ENCODE data around the gene NCOA7.

NCOA7 gene

GRCh38 chr6:125831659-125832058 is 40.9 kb downstream of the NCOA7 start:
- DNase-seq (ENCODE audit: insufficient read length, low spot score), result no peak
- no peak for FAIRE-seq
- TF ChIP-seq, protein P1, sequence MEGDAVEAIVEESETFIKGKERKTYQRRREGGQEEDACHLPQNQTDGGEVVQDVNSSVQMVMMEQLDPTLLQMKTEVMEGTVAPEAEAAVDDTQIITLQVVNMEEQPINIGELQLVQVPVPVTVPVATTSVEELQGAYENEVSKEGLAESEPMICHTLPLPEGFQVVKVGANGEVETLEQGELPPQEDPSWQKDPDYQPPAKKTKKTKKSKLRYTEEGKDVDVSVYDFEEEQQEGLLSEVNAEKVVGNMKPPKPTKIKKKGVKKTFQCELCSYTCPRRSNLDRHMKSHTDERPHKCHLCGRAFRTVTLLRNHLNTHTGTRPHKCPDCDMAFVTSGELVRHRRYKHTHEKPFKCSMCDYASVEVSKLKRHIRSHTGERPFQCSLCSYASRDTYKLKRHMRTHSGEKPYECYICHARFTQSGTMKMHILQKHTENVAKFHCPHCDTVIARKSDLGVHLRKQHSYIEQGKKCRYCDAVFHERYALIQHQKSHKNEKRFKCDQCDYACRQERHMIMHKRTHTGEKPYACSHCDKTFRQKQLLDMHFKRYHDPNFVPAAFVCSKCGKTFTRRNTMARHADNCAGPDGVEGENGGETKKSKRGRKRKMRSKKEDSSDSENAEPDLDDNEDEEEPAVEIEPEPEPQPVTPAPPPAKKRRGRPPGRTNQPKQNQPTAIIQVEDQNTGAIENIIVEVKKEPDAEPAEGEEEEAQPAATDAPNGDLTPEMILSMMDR (IDR thresholded peaks at IDR 0.05; ENCODE audit: insufficient read depth, missing control alignments), result no peak

GRCh38 chr6:125832391-125833117 is 41.8 kb downstream of the NCOA7 start:
- FAIRE-seq (no peak), DNase-seq (ENCODE audit: insufficient read length, low spot score) (no peak)
- TF ChIP-seq, protein P1 (IDR thresholded peaks at IDR 0.05; ENCODE audit: insufficient read depth, missing control alignments), result no peak

DNA sequence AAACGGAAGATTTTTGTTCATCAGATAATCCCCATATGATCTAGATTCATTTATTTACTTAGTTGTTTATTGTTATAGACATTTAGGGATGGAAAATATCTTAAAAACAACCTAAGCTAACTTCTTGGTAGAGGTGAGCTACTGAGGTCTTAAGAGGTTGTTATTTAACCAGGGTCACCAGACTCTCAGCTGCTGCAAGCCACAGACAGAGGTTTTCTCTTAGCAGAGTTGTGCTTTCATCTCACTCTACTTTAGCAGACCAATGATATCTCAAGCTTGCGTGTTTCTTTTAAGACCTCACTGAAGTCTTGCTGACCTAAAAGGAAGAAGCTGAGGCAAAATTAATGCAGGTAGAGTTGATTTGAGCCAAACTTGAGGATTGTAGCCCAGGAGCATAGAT is 43.6 kb downstream of the NCOA7 start:
- FAIRE-seq (no peak), DNase-seq (ENCODE audit: insufficient read length, low spot score) (no peak)
- TF ChIP-seq, protein P1 (IDR thresholded peaks at IDR 0.05; ENCODE audit: insufficient read depth, missing control alignments), result no peak

DNA sequence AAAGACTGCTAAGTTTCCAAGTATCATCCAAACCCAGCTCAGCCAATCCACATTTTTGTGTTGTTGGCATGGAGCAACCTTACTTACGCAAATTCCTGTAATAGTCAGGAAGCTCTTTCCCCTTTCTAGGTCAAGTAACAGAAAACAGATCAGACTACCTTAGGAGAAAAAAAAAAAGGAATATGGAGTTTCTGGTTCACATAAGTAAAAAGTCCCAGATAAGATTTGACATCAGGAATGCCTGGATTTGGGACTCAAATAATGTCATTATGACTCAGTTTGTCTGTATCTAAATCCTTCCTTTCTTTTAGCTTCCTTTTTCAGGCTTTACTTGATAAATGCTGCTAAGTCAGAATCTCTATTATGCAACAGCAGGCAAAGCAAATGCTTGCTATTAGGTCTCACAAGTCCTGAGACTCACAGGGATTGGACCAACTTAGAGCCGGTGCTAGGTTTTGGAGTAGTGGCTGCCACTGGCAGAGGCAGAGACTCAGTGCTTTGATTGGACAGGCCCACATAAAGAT is 44.5 kb downstream of the NCOA7 start:
- TF ChIP-seq, protein P1 (IDR thresholded peaks at IDR 0.05; ENCODE audit: insufficient read depth, missing control alignments), result no peak
- DNase-seq (ENCODE audit: insufficient read length, low spot score), result no peak
- no peak for FAIRE-seq

GRCh38 chr6:125836466-125836865 is 45.7 kb downstream of the NCOA7 start:
- DNase-seq (ENCODE audit: insufficient read length, low spot score) (no peak), FAIRE-seq (no peak)
- TF ChIP-seq, protein P1 (IDR thresholded peaks at IDR 0.05; ENCODE audit: insufficient read depth, missing control alignments), result no peak

DNA sequence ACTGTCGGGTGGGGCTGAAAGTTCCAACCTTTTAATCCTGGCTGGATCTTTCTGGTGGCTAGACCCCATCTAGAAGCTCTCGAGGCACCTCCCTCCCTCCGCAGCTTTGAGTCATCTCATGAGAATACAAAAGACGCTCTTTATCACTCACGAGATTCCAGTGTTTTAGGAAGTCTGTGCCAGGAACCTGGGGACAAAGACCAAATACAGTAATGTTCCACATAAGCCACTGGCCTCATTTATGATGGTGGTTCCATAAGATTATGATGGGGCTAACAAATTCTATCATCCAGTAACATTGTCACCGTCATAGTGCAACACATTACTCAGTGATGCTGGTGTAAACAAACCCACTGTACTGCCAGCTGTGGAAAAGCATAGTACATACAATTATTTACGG is 48.7 kb downstream of the NCOA7 start:
- DNase-seq (ENCODE audit: insufficient read length, low spot score) (no peak), FAIRE-seq (no peak)
- TF ChIP-seq, protein P1 (IDR thresholded peaks at IDR 0.05; ENCODE audit: insufficient read depth, missing control alignments), result no peak

GRCh38 chr6:125839879-125840278 is 49.1 kb downstream of the NCOA7 start:
- DNase-seq (ENCODE audit: insufficient read length, low spot score), result no peak
- TF ChIP-seq, protein P1 (IDR thresholded peaks at IDR 0.05; ENCODE audit: insufficient read depth, missing control alignments), result no peak
- FAIRE-seq, result no peak
